DMS53 (cell line): ENCODE data around the gene INHA.

ENCODE experiments used
- DNase-seq: peaks from one replicate; lab custom pipeline; 2025; lab: John Stamatoyannopoulos, UW

INHA gene

GRCh38 chr2:219559156-219559915, 12.8 kb upstream of the INHA start:
- no peak for DNase-seq

- DNase-seq, result peak; percentile 26
Measured at GRCh38 chr2:219560037-219560892, 11.8 kb upstream of the INHA start.

GRCh38 chr2:219560893-219561178, 11.3 kb upstream of the INHA start:
- DNase-seq, result no peak

- DNase-seq, result no peak
Measured at GRCh38 chr2:219561179-219562048, 10.7 kb upstream of the INHA start.

GRCh38 chr2:219562049-219563020, 9.8 kb upstream of the INHA start:
- DNase-seq, result peak; percentile 23

GRCh38 chr2:219563271-219563928, 8.7 kb upstream of the INHA start:
- DNase-seq, result no peak

GRCh38 chr2:219565130-219566080, 6.7 kb upstream of the INHA start:
- no peak for DNase-seq

GRCh38 chr2:219566640-219567039, 5.5 kb upstream of the INHA start:
- DNase-seq, result no peak

- no peak for DNase-seq
Measured at GRCh38 chr2:219567131-219567530, 5.0 kb upstream of the INHA start.

GRCh38 chr2:219567791-219568361, 4.2 kb upstream of the INHA start:
- no peak for DNase-seq

GRCh38 chr2:219569041-219569440, 3.1 kb upstream of the INHA start:
- no peak for DNase-seq

GRCh38 chr2:219569635-219570034, 2.5 kb upstream of the INHA start:
- no peak for DNase-seq

- peak; percentile 62 for DNase-seq
Measured at GRCh38 chr2:219570194-219570923, 1.8 kb upstream of the INHA start.

GRCh38 chr2:219570924-219571310, 1.2 kb upstream of the INHA start:
- peak; percentile 55 for DNase-seq

- DNase-seq, result peak; percentile 87
Measured at GRCh38 chr2:219571311-219572236, 536 bp upstream of the INHA start, which contains the start of gene OBSL1. Gene OBSL1 (minus strand): TSS chr2:219571539. CDS start chr2:219571232, 307 bp downstream.

- no peak for DNase-seq
Measured at GRCh38 chr2:219573166-219573565, 1.1 kb downstream of the INHA start.
